ENCODE results near the gene L3MBTL4.

- TF ChIP-seq TAF1 (IDR thresholded peaks at IDR 0.05; ENCODE audit: borderline replicate concordance, low read depth, low read length), result no peak
- TF ChIP-seq POLR2A (IDR thresholded peaks at IDR 0.05; ENCODE audit: low read depth, low read length), result no peak
Measured at GRCh38 chr18:6327895-6328620, 86.7 kb downstream of the L3MBTL4 start.

Measured in GM12892 (cell line).